Midbrain (tissue), 1 donor: Measurements from ENCODE around the gene BICD2.

ENCODE experiments used
- DNase-seq: peaks from one replicate; lab custom pipeline; 2025; lab: John Stamatoyannopoulos, UW

The BICD2 gene

DNA sequence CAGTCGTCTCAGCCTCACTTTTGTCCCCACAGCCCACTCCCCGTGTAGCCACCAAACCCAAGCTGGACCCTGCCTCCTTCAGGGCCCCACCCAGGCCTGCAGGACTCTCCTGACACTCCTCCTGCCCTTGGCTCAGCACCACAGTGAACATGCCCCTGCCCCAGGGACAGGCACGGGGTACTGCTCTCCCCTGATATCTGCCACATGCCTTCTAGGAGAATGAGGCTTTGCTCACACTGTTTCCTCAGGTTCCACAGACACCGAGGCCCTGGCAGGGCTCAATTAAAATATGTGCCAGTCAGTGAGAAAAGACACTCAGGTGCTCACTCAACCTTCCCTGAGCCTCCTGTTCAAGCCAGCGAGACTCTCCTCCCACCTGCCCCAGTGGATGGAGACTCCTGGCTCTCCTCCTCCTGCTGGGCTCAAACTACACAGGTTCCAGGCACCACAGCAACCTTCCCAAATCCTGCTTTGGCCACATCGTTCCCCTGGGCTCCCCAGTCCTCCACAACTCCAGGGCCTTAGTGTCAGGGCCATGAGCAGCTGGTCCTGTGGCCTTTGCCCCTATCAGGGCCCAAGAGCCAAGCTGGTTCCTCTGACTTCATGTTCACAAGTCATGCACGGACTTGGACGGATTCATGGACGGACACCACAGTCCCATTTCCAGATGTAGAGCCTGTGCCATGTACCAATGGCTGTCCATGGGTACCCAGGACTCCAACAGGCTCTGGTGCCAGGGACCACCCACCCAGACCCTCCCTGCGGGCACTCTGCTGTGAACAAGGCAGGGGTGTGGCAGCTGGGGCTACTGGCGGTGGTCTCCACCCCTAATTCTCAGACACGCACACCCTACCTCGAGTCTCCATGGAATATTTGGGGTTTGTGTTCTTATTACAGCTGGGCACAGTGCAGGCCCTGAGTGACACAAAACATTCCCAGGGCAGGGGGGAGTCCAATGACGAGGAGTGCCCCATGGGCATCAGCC lies 36.6 kb downstream of the BICD2 start:
- no peak for DNase-seq

DNA sequence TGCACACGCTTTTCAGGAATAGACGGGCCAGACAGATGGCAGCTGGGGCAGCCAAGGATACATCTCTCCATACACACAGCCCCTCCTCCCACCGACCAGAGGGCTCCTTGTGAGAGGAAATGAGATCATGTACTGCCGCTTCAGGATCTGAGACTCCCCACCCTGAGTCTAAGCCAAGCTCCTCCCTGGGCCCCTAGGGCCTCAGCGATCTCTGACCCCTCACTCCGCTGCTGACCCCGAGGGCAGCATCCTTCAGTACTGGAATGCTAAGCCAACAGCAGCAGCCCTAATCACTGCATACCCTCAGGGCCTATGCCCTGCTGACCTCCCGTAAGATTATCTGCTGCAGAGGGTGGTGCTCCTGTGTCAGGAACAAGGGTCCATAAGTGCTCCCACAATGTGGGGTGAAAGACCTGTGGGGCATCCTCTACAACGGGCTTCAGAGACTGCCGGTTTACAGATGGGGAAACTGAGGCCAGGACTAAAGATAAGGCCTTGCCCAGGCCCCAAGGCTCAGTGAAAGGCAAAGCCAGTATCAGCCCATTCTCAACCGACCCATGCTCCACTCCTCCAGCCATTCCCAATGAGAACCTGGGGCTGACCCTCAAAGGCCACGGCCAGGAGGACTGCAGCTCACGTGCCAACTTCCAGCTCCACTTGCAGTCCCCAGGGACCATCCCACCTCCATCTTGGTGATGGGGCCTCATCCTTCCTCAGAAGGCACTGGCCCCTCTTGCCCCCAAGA lies 37.5 kb downstream of the BICD2 start:
- no peak for DNase-seq

DNA sequence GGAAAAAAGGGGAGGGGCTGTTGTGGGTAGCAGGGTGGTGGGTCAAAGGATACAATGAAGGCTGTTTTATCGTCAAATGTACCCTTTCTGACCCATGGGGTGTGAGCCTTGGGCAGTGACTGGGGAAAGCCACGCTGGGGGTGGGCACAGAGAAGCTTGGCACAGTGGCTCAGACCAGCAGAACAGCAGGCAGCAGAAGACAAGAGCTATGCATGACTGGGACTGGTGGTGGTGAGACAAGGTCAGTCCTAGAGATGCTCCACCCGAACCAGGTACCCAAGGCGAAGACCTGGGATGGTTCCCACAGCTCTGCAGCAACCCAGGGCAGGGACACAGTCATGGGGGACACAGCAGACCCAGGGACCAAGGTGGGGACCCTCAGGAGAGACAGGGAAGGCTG lies 38.3 kb downstream of the BICD2 start:
- no peak for DNase-seq

DNA sequence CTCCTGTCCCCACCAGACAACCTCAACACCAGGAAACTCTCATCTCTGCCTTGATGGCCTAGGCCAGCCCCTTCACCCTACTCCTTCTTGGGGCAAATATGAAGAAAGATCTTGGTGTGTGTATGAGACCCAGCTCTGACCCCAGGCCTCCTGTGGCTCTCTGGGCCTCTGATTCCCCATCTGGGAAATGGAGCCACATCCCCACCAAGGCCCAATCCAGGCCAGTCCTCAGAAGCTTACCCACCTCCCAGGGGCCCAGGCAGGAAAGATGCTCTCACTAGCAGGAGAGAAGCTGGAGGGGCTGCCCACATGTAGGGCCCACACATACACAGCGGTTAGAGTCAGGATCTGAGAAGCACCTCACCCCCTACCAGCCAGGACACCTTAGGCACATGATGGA lies 38.9 kb downstream of the BICD2 start:
- no peak for DNase-seq

GRCh38 chr9:92725266-92725545 lies 39.4 kb downstream of the BICD2 start:
- DNase-seq: no peak

DNA sequence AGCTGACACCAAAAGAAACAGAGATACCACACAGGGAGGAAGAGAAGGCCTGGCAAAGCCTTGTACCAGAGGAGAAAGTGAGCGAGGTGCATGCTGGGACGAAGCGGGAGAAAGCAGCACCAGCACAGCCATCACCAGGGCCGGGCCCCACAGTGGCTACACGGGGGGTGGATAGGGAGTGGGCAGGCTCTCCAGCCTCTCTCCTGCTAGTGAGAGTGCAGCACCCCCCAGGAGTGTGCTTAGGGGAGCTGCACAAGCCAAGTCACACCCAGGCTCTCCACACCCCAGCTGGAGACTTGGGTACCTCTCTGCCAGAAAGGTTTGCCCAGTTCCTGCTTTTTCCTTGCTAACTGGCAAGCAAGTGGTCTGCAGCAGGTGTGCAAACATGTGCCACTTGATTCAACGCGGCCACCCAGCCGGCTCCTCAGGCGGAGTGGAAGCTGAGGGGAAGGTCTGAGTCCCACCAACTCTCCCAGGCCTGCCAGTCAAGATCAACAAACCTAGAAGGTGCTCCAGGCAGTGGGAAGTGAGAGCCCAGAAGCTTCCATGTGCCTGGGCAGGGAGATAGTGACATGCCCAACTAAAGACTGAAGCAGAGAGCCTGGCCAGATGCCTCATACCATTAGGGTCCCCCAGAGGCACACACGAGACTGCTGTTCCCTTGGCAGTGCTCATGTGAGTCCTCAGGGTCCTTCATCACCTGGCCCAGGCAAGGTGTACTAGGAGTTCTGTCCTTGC lies 39.9 kb downstream of the BICD2 start:
- DNase-seq: no peak

DNA sequence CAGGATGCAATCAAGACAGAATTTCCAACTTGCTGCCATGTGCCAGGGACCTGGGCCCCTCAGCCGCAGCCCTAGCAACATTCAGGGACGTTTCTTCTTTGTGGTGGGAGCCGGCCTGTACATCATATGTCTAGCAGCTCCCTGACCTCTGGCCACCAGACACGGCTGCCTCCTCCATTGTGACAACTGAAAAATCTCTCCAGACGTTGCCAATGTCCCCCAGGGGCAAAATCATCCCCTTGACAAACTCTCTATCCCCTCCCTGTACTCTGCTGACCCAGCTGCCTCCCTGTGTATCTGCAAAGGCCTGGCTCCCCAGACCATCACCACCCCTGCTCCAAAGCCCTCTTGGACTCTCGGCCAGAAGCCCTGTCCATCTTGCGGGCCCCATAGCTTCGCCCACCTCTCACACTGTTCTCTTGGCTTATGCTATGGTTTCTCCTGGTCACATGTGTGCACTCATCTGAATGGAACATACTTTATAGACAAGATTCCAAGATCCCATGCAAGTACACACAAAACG lies 40.8 kb downstream of the BICD2 start:
- no peak for DNase-seq

DNA sequence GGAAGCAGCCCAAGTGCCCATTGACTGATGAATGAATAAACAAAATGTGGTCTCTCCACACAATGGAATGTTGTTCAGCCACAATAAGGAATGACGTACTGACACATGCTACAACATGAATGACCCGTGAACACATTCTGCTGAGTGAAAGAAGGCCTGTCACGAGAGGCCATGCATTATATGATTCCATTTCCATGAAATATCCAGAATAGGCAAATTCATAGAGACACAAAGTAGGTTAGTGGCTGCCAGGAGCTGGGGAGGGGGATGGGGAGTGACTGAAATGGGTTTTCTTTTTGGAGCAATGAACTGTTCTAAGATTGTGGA lies 41.4 kb downstream of the BICD2 start:
- peak; percentile 84 for DNase-seq

GRCh38 chr9:92722386-92723298 lies 42.0 kb downstream of the BICD2 start:
- DNase-seq: no peak

DNA sequence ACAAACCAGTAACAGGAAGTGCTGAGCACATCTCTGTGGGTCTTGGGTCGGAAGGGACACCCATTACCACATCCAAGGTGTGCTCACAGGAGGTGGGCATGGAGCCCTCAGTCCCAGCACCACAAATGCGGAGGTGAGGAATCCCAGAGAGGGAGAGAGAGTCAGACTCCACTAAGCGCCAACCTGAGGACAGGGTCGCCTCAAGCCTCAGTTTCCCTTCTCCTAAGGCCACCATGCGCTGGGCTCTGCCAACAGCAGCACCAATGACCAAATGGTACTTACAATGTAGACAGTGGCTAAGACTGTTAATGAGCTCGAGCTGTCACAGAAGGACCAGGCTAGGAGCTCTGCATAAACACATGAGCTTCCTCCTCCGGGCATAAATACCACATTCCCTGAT lies 43.1 kb downstream of the BICD2 start:
- no peak for DNase-seq

- no peak for DNase-seq
Measured at GRCh38 chr9:92720807-92721535, 43.7 kb downstream of the BICD2 start.

- no peak for DNase-seq
Measured at GRCh38 chr9:92720209-92720765, 44.3 kb downstream of the BICD2 start.

DNA sequence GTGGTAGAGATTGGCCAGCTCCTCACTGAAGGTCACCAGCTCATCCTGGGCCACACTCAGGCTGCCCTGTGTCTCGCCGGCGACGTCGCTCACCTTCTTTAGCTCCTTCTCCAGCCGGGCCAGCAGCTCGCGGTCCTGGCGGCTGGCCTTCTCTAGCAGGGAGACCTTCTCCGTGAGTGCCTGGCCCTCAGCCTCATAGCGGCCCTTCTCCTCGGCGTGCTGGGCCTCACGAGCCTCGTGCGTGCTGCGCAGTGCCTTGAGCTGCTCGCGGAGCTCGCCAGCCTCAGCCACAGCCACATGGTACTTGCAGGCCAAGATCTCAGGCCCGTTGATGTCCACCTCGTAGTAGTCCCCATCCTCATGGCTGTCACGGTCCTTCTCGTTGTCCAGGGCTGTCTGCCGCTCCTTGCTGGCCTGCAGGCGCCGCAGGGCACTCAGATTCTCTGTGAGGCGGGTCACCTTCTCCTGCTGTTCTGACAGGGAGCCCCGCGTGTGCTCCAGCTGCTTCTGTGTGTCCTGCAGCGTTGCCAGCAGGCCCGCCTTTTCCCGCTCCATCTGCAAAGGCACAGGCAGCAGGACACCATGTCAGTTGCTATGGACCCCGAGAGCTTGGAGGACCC lies 45.5 kb downstream of the BICD2 start:
- DNase-seq: no peak

- DNase-seq: no peak
Measured at GRCh38 chr9:92718086-92719001, 46.3 kb downstream of the BICD2 start.

DNA sequence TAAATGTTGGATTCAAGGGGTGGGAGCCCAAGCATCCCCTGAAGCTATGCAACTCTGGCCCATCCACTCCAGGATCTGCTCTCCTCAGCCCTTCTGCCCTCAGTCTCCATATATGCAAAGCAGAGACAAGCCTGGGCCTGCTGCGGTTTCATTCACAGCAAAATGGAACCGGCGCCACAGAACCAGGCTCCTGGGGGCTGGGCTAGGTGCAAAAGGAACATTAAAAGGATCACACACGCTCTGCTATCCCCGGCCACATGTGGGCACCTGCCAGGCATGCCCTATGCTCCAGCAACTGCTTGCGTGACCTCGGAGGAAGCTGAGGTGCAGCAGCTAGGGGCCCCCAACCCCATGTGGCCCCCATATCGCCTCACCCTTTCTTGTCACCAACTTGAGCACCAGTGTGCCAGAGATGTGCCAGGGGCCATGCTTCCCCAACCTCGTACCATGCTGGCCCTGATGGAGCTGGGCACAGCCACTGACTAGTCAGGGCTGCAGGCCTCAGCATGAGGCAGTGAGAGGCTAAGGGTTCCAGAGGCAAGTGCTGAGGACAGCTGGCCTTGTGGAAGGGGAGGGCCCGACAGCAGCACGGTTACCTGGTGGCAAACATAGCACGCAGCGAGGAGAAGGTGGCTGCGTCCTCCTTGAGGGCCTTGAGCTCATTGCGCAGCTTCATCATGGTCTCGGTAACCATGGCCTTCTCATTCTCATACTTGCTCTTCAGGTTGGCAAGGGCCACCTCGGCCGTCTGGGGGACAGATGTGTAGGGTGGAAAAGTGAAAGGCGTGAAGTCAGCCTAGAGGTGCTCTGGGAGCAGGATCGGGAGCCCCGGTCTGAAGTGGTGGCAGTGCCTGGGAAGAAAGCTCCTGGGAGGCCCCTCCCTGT lies 47.2 kb downstream of the BICD2 start:
- no peak for DNase-seq

DNA sequence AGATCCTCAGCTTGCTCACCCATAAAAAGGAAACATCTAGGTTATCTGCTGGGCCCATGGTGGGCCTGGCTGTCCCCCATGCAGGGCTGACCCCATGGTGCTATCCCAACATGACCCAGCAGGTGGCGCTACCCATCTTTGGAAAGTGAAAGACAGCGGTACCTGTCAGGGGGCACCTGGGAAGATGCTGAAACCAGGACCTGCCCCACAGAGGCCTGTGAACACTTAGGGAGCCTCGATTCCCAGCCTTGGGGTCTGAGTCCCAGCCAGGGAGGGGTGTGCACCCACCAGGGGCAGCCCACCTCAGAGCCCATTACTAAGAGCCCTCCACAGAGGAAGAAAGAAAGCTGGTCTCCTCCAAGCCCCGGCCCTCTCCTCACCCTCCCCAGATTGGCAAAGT lies 48.1 kb downstream of the BICD2 start:
- DNase-seq: peak; percentile 41

- DNase-seq: no peak
Measured at GRCh38 chr9:92715488-92716231, 49.0 kb downstream of the BICD2 start.
